ENCODE data around the gene NREP.
"Not testable (repeated sequence)": the region's sequence is repeated elsewhere in the genome, so short reads cannot be mapped to it uniquely, and the experiment has no call there.

Gene NREP

DNA sequence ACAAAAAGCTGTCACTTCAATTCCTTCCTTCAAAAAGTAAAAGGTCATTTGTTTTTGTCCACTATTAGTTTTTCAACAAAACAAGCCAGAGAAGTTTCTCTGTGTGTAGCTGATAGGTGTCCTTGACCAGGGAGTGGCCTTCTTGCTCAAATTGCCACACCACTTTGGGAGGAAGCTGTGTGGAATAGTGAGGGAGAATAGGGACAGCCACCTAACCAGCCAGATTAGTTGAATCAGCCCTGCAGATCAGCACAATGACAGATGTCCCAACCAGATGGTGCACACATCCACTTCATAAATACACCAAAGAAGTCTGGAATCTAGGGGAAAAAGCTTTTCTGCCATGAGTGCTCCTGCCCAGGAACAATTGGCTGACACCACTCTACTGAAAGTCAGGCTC lies 37.2 kb downstream of the NREP start:
- DNase-seq, result peak; percentile 82
- Histone ChIP-seq H3K36me3 (no peaks in the 10 kb centered on the region), H3K27ac (peak overlapping the region; percentile 87), H3K27me3 (ENCODE audit: insufficient read depth, low read depth, severe bottlenecking) (no peaks in the 10 kb centered on the region), H3K9me3 (ENCODE audit: severe bottlenecking) (peaks cover 7% of the 10 kb centered on the region), H3K4me3 (ENCODE audit: low read depth, low read length) (no peak overlapping the region)
- no peak for TF ChIP-seq CTCF (IDR thresholded peaks at IDR 0.05; ENCODE audit: low read depth, low read length)

DNA sequence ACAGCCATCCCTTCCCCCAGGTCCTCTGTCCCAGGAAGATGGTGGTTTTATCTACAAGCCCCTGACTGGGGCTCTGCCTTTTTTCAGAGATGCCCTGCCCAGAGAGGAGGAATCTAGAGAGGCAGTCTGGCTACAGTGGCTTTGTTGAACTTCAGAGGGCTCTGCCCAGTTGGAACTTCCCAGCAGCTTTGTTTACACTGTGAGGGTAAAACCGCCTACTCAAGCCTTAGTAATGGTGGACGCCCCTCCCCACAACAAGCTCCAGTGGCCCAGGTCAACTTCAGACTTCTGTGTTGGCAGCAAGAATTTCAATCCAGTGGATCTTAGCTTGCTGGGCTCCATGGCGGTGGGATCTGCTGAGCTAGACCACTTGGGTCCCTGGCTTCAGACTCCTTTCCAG lies 40.2 kb downstream of the NREP start:
- H3K27me3 ChIP-seq (ENCODE audit: insufficient read depth, low read depth, severe bottlenecking); DNase-seq; H3K4me3 ChIP-seq (ENCODE audit: low read depth, low read length); H3K9me3 ChIP-seq (ENCODE audit: severe bottlenecking); H3K27ac ChIP-seq; H3K36me3 ChIP-seq: not testable (repeated sequence)

DNA sequence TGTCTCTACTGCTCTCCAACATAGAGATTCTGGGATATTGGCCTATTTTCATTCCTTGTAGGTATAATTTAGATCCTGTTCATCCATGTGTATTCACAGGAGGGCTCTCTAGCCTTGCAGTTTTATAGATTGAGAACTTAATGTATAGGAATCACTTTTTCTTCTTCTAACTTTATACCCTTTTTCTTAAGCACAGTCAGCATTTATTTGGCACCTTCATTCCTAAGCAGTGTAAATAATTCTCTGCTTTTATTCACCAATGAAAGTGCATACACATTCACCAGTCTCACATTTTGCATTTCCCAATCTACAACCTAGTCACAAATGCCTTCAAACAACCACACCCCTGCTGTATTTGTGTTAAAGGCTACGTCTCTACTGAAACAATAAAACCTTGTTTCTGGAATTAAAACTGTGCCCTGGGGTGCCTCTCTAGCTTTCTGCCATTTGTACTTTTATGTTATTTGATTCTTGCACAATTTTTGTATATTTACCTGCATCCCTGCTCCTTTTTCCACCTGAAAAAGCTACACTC lies 49.3 kb downstream of the NREP start:
- Histone ChIP-seq H3K4me3 (ENCODE audit: low read depth, low read length) (no peak overlapping the region), H3K36me3 (no peaks in the 10 kb centered on the region), H3K9me3 (ENCODE audit: severe bottlenecking) (peaks cover 3% of the 10 kb centered on the region), H3K27ac (no peak overlapping the region), H3K27me3 (ENCODE audit: insufficient read depth, low read depth, severe bottlenecking) (no peaks in the 10 kb centered on the region)
- DNase-seq, result no peak
- TF ChIP-seq CTCF (IDR thresholded peaks at IDR 0.05; ENCODE audit: low read depth, low read length), result no peak

DNA sequence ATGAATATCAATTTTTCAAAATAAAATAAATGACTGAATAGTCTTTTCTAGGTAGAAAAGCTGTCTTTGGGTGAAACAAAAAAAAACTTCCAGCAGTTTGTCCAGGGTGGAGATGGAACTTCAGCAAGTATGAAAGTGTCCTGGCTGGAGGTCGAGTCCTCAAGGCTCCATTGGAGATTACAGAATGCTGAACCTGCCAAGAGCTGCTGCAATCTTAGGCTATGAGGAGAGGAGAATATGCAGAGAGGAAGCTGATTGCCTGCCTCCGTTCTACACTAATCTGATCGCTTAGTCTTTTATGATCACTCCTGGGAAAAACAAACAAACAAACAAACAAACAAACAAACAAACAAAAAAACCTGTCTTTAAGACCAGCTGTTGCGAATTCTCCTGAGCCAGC lies 50.6 kb downstream of the NREP start:
- Histone ChIP-seq H3K27ac (peak overlapping the region; percentile 52), H3K4me3 (ENCODE audit: low read depth, low read length) (no peak overlapping the region), H3K9me3 (ENCODE audit: severe bottlenecking) (no peaks in the 10 kb centered on the region), H3K27me3 (ENCODE audit: insufficient read depth, low read depth, severe bottlenecking) (no peaks in the 10 kb centered on the region), H3K36me3 (no peaks in the 10 kb centered on the region)
- DNase-seq, result peak; percentile 63
- no peak for TF ChIP-seq CTCF (IDR thresholded peaks at IDR 0.05; ENCODE audit: low read depth, low read length)

DNA sequence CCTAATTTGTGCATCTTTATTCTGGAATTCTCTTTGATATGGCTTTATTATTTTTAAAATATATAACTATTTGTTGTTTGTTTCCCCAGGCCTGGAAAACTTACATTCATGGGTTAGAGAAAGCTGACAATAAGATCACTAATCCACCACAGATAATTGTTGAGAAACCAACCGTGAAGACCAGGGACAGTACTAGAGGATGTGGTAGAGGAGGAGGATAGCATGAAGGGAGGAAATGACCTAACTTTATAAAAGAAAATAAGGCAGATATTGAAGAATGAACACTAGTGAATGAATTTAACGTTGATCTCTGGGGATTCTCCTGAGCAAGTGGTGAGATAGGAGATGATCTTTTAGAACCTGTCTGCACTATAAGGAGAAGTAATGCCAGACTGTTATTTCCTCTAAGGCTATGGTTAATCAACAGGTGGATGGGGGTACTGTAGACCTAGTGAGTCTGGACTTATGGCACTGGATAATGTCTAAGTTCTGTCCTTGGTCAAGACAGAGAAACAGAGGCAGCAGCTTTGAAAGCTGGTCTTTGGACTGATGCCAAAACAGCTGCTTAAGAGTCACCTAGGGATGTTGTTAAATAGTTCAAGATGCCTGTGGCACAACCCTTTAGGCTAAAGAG lies 52.4 kb downstream of the NREP start:
- Histone ChIP-seq H3K9me3 (ENCODE audit: severe bottlenecking) (no peaks in the 10 kb centered on the region), H3K27me3 (ENCODE audit: insufficient read depth, low read depth, severe bottlenecking) (no peaks in the 10 kb centered on the region), H3K36me3 (no peaks in the 10 kb centered on the region), H3K4me3 (ENCODE audit: low read depth, low read length) (no peak overlapping the region), H3K27ac (no peak overlapping the region)
- TF ChIP-seq CTCF (IDR thresholded peaks at IDR 0.05; ENCODE audit: low read depth, low read length), result no peak
- DNase-seq, result no peak

DNA sequence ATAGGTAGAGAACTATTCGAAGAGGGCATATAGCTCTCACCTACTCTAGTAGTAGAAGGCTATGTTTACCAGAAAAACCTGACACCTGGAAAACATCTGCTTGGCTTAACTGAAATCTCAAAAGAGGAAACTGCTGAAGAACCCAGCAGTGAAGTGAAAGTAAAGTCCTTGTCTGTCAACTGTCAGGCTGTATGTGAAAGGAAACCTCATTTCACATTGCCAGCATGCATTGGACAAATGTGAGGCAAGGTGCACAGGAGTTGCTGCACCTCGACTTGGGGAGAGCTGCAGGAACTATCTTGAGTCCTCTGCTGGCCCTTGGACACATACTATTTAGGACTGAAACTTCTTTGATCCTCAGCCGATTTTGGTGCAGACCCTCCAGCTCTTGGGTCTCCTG lies 53.3 kb downstream of the NREP start:
- Histone ChIP-seq H3K9me3 (ENCODE audit: severe bottlenecking) (no peaks in the 10 kb centered on the region), H3K36me3 (no peaks in the 10 kb centered on the region), H3K4me3 (ENCODE audit: low read depth, low read length) (no peak overlapping the region), H3K27ac (no peak overlapping the region), H3K27me3 (ENCODE audit: insufficient read depth, low read depth, severe bottlenecking) (no peaks in the 10 kb centered on the region)
- no peak for TF ChIP-seq CTCF (IDR thresholded peaks at IDR 0.05; ENCODE audit: low read depth, low read length)
- DNase-seq, result no peak
